ENCODE measurements around the gene GNAT1.

The GNAT1 gene

DNA sequence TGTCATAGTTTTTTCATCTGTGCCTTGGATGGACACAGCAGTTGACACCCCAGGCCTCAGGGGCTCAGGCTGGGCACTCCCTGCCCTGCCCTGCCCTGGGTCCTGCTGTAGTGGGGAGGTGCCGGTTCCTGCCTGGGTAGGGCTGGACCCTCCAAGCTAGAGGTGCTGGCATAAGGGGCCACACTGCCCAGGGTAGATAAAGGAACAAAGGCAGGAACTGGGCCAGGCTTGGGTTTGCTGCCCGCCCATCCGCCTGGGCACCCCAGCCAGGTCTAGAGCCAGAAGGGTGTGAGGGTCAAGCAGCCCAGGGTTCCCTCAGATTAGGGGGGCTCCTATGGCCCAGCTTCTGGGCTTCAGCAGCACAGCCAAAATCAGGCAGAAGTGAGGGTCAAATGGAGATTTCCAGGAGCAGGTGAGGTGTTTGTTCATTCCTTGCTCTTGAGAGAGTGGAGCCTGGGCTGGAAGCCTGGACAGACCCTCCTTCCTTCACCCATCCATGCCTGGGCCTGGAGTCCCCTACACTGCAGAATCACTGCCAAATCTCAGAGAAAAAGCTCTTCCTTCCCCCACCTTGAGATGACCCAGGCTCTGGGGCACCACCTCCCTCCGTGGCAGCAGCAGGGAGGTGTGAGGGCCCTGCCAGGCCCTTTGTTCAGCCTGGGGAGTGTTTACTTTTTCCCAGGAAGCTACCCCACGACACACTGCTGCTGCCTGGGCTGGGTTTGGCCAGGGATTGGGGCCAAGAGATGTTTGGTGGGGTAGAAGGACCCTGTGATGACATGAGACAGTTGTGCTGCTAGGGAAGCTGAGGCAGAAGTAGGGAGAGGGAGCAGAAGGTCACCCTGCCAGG lies 29.2 kb upstream of the GNAT1 start:
- no peak for DNase-seq (ENCODE audit: low read depth, low spot score)

DNA sequence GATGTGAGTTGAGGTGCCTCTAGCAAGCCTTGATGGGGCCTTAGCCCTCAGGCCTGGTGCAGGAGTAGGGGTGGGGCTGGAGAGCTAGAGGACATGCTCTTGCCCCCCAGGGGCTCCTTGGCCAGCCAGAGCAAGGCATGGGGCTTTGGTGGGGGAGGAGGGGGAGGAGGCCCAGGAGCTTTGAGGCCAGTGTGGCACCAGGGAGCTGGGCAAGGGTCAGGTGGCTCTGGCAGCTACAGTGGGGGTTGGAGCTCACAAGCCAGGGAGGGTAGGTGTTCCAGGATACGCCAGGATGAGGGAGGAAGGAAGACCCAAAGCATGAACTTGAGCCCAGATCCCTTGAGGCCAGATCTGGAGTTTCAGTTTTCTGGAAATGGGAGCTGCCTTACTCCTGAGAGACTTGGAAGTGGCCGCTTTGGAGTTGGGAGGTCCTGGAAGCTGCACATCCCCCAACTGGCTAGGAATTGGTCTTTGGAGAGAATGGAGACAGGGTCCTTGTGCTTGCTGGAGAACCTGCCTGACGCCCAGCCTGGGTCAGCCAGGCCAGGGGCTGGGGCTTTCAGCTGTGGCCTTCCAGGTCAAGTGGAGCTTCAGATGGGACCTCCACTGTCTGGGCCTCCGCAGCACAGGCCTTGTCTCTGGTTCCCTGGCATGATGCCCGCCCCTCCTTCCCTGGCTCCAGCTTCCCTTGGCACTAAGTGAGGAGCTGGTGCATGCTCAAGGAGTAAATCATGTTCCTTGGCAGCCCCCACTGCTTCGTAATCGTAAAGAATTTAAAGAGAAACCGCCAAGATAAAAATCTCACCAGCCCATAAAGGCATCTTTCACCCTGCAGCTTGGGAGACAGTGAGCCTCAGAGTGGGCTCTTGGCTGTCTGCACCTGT lies 27.6 kb upstream of the GNAT1 start:
- no peak for DNase-seq (ENCODE audit: low read depth, low spot score)

DNA sequence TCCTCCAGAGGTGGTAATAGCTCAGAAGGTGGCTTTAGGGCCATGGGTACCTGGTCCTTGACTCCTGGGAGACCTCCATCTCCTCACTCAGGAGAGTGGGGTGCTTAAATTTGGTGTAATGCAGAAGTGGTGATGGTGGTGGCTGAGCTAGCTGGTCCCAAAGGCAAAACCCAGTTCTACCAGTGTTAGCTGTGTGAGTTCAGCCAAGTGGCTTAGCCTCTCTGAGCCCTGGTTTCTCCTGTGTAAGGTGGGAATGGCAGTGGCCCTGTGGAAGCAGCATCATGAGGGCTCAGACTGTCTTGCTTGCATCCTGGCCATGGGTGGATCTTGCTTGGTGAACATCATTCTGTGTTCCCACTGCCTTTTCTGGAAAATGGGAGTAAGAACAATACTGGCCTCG lies 26.9 kb upstream of the GNAT1 start:
- no peak for DNase-seq (ENCODE audit: low read depth, low spot score)

DNA sequence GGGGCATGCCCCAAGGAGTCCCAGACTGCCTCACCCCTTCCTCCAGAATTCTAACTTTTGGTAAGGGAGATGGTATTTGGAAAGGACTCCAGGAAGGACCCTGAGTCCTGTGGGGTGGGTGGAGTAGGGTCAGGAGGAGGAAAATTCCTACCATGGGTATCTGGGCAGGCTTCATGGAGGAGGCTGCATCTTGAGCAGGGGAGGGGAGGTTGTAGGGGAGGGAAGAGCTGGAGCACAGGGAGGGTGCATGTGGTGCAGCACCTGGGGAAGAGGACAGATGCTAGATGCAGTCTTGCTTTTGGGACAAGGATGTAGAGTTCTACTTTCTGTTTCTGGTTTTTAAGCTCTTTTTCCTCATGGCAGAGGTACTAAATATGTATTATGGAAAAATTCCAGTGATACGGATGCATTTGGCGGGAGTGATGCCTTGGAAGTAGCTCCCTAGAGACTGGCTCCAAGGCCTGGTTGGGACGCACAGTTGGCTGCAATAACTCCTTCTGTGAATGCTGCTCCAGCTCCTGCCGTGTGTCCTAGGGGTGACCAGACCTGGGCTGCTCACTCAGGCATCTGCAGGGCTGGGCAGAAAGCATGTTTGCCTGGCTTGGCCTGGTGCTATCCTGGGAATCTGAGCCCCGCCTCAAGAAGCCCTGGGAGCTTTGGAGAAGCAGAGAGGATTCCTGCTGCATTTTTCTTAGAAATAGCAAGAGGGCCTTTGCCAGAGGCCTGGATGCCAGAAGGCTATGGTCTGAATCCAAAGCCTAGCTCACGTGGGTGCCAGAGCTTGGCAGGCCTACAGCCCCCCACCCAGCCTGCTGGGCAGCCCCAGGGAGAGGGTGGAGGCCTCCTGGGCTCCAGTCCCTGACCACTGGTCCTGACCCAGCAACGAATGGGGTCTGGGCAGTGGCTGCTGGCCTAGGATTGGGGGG lies 26.2 kb upstream of the GNAT1 start:
- no peak for DNase-seq (ENCODE audit: low read depth, low spot score)

DNA sequence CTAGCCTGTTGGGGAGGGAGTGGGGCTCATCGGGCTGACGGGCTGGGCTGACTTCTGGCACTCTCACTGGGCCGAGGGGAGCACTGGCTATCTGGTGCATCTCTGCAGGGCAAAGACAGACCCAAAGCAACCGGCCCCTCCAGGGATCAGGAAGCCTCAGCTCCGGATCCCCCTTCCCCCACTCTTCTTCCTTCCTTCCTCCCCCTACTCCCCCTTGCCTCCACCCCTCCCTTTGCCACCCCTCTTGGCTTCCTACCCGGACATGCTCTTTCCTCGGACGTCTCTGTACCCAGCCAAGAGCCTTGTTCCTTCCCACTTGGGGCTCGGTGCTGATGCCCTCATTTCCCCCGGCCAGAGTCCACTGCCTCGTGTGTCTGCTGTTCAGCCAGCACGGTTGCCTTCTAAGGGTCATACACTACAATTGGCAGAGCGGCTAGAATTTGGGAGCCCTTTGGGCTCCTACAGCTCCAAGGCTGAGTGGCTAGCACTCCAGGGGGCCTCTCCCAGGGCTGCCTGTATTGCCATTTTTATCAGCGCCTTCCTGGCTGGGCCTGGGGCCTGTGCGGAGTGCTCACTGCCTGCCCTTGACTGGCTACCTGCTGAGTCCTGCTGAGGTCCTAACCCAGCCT lies 25.4 kb upstream of the GNAT1 start:
- no peak for DNase-seq (ENCODE audit: low read depth, low spot score)

DNA sequence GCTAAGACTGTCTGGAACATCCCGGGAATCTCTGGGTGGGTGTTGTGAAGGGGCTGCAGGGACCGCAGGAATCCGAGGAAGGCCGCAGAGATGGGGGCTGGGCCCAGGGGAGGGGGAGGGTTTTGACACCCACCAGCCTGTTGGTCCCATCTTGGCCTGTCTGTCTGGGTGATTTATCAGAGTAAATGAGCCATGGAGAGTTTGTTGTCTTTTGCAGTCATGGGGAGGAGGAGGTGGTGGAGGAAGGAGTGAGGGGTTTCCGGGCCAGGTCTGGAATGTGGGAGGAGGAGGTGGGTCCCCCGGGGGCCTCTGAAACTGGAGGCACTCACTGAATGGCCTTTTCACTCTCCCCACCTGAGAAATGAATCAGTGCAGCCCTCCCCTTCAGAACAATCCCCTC lies 24.8 kb upstream of the GNAT1 start:
- DNase-seq (ENCODE audit: low read depth, low spot score), result no peak

DNA sequence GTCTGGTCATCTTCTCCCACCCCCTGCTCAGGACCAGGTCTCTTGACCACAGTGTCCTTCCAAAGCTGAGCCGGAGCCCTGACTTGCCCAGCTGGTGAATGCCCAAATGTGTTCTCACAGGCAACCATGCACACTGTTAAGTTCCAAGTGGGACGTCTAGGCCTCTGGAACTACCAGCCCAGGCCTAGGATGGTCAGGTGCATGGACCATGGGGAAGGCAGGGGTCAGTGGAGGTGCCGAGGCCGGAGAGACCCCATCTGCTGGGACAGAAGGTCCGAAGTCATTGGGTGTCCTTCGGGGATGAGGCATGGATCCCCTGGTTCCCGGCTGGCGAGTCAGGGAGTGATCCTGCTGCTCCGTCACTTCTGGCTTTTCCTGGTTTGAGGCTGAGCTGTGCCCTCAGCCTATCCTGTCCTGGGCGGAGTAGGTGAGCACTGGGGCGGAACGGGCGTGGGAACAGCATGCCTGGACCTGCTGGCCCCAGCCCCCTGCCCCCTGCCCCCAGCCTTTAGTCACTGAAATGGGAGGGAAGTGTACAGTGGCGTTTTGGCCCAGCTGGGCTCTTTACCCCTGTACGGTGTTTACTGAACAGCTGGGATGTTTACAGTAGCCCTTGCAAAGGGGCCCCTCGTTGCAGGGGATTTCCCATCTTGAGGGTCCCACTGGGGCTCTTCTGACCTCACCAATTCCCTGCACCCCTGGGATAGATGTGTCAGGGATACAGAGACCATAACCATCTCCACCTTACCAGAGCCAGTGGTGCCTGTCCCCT lies 24.2 kb upstream of the GNAT1 start:
- no peak for DNase-seq (ENCODE audit: low read depth, low spot score)

DNA sequence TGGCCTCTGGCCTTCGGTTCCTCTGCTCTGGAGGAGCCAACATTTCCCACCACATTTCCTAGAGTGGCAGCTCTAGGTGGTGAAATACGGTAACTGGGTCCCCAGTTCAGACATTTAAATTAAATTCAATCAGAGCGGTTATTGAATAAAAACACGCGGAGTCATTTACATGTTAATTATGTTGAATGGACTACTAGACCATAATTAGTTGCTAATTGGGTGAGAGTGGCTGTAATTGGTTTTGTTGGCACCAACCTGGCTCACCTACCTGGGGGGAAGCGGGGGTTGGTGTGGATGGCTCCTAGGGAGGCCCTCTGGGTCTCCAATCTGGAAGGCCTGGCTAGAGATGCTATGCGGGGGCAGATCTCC lies 23.6 kb upstream of the GNAT1 start:
- DNase-seq (ENCODE audit: low read depth, low spot score), result no peak

DNA sequence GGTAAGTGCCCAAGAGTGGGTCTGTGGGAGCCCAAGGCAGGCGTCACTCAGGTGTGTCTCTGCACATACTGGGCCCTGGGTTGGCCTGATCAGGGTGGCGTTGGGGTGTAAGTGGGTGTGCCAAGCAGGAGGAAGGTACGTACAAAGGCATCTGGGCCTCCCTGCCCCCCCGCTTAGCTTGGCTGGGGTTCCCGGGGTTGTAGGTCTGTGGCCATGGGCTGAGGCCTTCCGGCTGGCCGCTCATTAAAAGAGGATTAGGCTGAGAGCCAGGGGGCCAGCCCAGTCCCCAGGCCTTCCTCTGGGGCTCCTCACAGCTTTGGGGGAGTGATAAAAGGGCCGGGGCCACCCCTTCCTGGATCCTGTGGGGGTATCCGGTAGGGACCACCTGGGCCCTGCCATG lies 23.0 kb upstream of the GNAT1 start:
- DNase-seq (ENCODE audit: low read depth, low spot score), result no peak

DNA sequence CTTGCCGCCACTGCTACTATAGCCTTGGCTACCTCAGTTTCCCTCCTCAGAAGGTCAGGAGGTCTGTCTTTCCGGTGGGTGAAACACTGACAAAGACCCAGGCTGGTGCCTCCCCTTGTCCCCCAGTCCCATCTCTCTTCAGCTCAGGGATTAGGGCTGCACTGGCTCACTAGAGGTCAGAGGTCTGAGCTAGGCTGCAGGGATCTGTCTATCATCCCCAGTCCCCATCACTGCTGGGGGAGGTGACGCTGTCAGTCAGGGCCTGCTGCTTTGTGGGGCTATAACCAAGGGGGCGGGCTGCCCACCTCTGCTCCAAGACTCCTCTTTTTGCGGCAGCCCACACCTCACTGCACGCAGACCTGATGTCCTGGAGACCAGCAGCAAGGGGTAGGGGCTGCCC lies 22.6 kb upstream of the GNAT1 start:
- DNase-seq (ENCODE audit: low read depth, low spot score), result no peak

DNA sequence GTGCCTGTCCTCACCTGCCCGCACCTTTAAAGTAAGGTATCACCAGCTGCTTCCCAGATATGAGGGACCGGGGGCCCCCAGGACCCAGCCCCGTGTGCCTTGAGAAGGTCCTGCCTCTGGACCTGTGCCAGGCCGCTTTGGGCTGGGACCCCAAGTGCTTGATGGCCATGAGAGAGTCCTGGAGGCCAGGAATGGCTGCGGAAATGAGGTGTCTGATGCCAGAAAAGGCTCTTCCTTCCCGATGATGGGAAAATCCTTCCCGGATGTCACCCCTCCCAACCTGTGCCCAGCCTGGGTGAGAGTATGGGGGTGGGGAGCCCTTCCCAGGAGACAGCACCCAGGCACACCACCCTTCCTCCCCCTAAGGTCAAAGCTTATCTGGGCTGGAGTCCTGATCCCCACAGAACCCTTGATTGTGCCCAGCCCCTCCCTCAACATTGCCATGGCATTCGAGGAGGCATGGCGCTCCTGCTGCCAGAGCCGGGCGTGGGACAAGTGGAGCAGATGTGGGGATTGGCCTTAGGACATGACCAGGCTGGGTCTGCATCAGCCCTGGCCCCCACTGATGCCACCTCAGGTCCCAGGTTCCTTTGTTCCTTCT lies 22.1 kb upstream of the GNAT1 start:
- DNase-seq (ENCODE audit: low read depth, low spot score), result no peak

DNA sequence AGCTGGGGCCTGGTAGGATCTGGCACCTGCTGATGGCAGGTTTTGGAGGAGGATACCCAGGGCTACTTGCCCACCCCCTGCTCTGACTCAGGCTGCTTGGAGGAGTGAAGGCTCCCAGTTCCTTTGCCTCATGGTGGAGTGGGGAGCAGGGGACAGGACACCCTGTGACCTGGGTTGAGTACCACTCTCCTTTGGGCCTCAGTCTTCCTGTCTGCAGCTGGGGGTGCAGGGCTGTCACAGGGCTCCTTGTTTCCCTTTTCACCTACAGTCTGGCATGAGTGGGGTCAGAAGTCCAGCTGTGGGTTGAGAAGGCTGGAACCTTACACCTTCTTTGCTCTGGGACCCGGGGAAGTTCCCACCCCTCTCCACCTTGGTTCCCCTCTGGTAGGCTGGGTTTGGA lies 21.6 kb upstream of the GNAT1 start:
- no peak for DNase-seq (ENCODE audit: low read depth, low spot score)

DNA sequence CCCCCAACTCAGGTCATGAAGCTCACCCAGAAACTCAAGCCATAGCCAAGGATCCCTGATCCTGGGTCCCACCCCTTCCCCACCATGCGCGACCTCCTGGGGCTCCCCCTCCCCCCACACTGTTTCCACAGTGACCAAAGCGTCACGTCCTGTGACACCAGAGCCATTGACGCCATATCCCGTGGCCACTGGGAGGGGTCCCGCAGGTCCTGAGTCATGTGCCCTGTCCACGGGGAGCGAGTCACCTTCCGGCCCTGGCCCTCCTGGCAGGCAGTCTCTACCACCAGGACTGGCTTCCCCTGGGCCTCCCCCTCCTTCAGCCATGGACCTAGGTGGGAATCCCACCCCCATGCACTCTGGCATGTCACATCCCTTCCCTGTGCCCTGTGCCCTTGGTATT lies 20.7 kb upstream of the GNAT1 start:
- DNase-seq (ENCODE audit: low read depth, low spot score), result no peak

DNA sequence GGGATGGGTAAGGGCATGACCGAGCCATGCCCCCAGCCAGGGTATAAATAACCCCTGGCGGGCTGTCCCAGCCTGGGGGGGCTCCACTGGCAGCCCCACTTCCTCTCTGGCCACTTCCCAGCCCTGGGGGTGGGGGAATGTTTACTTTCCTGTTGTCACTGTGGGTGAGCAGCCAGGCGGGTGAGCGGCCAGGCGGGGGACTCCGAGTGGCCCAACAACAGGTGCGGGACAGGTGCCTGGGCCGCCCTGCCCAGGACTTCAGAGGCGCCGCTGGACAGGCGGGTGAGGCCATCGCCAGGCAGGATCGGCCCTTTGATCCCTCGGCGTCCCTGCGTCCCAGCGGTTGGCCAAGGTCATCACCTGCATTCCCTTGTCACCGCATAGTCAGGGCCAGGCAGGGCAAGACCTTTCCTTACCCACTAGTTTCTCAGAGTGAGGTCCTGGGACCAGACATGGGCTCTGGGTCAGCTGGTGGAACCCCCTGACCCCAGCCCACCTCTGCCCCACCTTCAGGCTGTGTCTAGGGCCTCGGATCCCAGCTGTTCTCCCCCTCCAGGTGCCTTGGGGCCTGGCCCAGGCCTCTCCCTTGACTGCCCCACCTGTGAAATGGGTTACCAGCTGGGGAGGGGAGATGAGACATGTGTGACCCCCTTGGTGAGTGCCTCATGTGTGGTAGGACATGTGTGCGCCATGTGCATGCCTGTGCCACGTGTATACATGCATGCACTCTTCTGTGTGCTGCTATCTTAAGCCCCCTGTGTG lies 19.7 kb upstream of the GNAT1 start:
- DNase-seq (ENCODE audit: low read depth, low spot score), result no peak

DNA sequence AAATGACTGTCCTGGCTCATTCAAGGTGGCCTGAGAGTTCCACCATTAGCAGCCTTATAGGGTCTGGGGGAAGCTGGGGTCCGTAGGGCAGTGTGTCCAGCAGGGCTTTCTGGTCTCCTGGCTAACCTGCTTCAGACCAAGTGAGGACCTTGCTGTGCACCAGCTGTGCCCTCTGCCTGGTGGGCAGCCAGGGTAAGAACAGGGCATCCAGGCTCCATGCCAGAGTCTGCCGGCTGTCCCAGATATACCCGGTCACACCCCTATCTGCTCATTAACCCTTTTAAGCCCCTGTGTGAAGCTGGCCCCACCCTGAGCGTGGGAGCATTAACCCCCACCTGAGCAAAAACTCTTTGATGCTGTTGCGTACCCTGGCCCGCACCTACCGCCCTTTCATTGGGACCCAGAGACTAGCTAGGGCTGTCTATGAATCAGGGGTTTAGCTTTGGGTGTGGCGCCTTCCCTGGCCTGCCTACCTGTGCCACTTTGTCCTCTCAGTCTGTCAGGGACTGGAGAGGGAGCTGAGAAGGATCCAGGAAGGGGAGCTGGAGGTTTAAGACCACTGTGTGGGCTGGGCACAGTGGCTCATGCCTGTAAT lies 18.7 kb upstream of the GNAT1 start:
- no peak for DNase-seq (ENCODE audit: low read depth, low spot score)

DNA sequence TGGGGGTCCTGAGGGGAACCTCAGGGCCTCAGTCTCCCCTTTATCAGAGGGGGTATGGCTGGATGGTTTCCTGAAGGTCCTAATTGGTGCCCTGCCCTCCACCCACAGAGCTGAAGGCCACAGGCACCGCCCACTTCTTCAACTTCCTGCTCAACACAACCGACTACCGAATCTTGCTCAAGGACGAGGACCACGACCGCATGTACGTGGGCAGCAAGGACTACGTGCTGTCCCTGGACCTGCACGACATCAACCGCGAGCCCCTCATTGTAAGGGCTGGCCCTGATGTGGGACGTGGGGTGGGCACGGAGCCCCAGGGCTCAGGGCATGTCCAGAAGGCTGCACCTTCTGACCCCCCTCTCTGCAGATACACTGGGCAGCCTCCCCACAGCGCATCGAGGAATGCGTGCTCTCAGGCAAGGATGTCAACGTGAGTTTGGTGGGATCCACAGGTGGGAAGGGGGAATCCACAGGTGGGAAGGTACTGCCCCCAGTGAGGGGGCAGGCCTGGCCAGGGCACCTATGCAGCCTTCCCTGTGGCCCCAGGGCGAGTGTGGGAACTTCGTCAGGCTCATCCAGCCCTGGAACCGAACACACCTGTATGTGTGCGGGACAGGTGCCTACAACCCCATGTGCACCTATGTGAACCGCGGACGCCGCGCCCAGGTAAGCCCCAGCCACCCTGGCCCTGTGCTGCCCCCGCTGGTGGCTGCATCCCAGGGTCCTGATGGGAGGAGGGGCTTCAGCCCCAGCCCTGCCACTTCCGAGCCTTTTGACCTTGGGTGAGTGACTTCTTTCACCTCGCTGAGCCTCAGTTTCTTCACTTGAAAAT lies 17.5 kb upstream of the GNAT1 start:
- no peak for DNase-seq (ENCODE audit: low read depth, low spot score)

DNA sequence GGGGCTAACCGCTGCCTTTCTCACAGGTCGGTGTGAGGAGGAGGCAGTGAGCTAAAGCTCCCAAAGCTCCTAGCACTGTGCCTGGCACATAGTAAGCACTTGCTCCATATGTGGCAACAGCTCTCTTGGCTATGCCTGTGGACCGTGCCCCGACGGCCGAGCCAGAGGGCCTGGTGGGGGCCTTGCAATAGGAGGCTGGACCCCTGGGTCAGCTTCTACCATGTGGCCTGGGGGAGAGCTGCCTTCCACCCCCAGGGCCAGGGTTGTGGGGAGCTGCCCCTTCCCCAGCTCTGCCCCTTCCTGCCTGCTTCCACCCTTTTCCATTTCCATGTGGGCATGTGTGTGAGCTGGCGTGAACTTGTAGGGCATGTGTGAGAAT lies 16.9 kb upstream of the GNAT1 start:
- DNase-seq (ENCODE audit: low read depth, low spot score), result no peak

DNA sequence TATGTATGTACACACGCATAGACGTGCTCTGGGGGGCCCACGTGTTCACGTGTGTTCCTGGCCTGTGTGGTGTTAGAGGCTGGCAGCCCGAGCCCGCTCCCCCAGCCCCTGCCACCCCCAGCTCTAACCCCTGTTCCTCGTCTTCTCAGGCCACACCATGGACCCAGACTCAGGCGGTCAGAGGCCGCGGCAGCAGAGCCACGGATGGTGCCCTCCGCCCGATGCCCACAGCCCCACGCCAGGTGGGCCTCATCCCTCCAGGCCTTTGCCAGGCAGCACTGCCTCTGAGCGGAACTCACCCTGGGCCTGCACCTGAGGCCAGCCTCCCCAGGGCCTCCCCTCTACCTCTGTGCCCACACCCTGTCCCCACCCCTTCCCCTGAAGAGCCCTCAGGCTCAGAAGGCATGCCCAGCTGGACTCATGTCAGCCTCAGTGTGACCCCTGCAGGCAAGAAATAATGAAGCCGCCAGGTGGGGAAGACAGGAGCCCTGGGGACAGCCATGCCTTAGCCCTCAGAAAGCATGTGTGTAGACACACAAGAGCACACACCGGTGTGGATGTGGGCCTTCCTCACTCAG lies 16.4 kb upstream of the GNAT1 start:
- DNase-seq (ENCODE audit: low read depth, low spot score), result no peak
